ENCODE data around the gene SRP9.
A peak's percentile ranks its signal among the peaks of the same experiment; 100 is the strongest.

The SRP9 gene

GRCh38 chr1:225777583-225778336, at the start of gene SRP9:
TSS of gene SRP9 (plus strand) at chr1:225777826. CDS start at chr1:225777941, 115 bp downstream.
- DNase-seq, result peak; percentile 97

DNA sequence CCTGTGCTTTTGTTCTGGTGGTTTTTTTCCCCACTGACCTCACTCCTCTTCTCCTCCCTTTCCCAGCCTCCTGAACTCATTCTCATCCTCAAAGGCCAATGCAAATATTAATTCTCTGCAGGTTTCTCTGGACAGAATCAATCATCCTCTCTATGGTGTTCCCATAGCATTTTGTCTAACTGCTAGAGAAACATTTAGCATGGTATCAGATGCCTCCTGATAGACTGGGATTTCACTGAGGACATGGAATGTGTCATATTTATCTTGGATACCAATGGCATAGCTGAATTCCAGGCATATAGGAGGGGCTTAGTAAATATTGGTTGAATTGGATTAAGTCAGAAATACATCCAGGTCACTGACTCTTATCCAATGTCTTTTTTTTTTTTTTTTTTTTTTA, 46.1 kb upstream of the SRP9 start:
- DNase-seq, result no peak

DNA sequence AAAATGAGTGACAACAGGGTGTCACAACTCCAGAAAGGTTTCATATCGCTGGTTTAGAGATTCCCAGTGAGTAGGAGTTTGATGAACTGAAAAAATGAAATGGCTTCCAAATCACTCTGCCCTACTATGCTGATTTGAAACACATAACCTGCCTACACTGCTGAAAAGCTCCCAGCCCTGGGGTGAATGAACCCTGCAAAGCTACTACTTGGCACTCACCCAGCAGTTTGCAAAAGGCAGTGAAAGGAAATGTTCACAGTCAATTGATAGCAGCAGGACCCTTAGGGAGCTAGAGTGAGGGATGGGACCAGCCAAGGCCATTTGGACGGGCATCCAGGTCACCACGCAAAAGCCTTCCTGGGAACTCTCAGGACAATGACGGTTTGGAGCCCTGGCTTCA, 44.4 kb upstream of the SRP9 start:
- DNase-seq, result no peak

GRCh38 chr1:225735252-225736149, 42.1 kb upstream of the SRP9 start:
- no peak for DNase-seq

DNA sequence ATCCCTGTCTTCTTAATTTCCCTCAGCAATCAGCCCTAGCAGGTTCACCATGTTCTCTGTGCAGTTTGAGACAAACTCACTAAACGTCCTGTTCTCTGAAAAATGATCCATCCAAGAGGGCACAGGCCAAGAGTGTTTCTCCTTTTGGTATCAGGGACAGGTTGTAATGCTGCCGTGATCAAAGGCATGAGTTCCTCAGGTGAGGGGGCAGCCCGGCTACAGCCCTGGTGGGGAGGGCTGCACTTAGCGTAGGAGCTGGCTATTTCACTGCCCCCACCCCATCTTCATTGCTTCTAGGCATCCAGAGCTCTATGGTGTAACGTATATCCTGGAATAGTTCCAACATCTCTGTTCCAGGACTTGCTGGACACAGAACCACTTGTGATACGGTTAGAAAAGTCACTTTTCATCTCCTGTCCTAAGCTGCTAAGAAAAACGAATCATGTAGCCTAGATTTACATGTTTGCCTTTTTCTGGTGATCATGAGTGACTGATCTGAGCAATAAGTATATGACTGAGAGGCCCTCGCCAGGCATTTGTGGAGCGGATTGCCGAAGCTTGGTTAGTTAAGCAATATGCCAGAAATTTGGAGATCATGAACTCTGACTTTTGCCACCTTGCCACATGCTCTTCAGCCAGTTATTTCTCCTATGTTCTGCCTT, 41.1 kb upstream of the SRP9 start:
- no peak for DNase-seq

- DNase-seq, result no peak
Measured at GRCh38 chr1:225737161-225737560, 40.5 kb upstream of the SRP9 start.

DNA sequence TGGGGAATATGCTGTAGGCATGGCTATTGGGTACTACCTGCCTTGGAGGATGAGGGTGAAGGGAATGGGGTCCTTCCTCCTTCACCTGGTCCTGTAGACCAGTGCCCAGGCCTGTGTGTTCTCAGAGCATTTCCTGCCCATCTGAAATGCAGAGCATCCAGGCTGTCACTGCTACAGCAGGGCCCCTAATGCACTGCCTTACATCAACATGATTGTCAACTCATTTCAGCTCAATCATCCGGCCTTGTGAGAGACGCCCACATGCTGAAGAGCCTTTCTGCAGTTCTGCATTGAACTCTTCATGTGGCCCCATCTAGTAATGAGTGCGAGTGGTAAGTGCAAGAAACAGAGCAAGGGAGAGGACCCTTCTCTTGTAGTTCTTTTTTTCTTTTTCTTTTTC, 39.8 kb upstream of the SRP9 start:
- DNase-seq, result no peak

DNA sequence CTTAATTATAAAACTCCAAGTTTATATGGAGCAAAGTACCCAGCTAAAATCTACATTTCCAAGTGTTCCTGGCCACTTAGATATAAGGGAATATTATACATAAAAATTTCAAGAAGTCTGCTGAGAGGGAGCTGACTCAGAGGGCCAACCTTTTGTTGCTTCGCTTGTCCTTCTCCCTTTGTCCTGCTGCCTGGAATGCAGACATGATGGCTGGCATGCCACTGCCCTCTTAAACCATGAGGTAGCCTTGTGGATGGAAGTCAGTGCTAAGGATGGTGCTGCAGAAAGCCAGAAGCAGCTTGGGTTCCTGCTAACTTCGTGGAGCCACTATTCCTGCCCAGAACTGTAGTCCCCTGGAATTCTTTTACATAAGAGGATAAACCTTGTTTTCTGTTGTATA, 38.9 kb upstream of the SRP9 start:
- DNase-seq, result no peak

DNA sequence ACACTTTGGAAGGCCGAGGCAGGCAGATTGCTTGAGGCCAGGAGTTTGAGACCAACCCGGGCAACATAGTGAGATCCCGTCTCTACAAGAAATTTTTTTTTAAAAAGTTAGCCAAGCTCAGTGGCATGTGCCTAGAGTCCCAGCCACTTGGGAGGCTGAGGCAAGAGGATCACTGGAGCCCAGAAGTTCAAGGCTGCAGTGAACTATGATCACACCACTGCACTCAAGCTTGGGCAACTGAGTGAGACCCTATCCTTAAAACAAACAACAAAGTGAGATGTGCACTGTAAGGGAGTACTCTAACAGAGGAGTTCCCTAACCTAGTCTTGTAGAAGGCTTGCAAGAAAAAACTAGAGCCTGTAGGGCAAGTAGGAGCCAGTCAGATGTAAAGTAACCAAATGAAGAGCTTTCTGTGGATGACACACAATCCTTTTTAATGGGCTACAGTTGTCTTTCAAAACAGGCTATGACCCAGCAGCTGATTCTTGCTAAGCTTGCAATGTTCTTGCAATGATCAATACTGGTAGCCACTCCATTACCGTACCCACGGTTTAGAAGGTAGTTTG, 38.0 kb upstream of the SRP9 start:
- DNase-seq, result no peak

DNA sequence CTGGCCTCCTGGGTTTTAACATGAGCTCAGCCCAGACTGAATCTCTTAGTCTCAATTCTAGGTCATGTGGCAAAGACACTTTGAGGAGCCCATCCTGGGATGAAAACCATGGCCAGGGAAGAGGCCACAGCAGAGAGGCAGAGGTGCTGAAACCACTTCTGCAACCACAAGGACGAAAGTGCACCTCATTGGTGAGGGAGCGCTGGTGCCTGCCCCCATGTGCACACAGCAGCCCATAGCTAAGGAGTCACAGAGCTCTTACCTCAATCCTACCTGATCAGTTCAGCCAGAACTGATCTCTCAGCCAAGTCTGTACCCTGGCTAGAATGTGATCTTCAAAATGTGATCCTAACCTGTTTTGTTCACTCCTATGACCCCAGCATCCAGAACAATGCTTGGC, 32.9 kb upstream of the SRP9 start:
- no peak for DNase-seq

DNA sequence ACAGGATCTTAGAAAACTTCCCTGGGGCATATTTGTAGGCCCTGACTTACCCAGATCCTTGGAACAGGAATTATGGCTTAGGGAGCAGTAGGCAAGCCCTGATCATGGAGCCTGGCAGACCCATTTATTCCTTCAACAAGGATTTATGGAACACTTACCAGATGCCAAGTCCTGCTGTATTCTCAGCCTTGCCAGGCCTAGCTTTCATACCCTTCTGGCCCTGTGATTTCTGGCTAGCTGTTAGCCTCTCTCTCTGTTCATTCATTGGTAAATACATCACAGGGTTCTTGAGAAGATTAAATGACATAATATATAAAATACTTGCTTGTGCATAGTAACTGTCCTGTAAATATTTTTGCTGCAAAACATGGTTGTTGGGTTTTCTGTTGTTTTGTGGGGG, 32.4 kb upstream of the SRP9 start:
- DNase-seq, result no peak

- no peak for DNase-seq
Measured at GRCh38 chr1:225746361-225747179, 31.1 kb upstream of the SRP9 start.

DNA sequence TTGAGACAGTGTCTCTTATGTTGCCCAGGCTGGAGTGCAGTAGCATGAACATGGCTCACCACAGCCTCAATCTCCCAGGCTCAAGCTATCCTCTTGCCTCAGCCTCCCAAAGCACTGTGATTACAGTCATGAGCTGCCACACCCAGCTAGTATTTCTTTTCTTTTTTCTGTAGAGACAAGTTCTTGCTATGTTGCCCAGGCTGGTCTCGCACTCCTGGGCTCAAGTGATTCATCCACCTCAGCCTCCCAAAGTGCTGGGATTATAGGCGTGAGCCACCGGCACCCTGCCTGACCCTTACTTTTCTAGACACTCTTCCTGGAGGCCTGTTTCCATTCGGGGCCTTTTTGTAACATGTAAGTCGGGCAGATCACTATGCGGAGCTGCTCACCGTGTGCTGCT, 30.1 kb upstream of the SRP9 start:
- DNase-seq, result no peak

GRCh38 chr1:225748529-225748928, 29.1 kb upstream of the SRP9 start:
- no peak for DNase-seq

DNA sequence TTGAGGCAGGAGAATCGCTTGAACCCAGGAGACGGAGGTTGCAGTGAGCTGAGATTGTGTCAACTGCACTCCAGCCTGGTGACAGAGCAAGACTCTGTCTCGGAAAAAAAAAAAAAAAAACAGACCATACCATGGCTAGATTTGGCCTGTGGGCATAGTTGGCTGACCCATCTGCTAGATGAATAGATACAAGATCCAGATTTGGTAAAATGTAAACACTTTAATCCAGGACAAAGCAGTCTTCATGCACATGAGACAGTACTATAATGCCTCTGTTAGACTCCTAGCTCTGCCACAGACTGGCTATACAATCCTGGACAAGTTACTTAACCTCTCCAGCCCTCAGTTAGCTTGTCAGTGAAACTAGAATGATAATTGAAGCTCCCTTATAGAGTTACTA, 27.9 kb upstream of the SRP9 start:
- no peak for DNase-seq

DNA sequence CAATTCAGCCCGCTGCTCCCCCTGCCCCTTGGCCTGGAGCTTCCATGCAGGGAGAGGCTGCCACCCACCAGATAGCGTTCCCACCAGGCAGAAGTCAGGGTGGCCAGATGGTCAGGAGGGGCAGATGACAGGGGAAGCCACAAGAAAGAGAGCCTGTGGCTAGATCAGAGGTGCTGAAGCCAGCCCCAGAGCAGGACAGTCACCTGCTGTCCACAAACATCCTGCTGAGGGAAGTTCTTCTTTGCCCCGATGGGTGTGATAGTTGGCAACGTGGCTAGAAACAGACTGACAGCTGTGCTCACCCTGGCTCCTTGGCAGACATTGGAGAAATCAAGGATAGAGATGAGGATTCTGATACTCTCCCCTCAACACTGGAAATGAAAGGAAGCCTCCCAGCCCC, 27.2 kb upstream of the SRP9 start:
- DNase-seq, result no peak

- no peak for DNase-seq
Measured at GRCh38 chr1:225750875-225751824, 26.5 kb upstream of the SRP9 start.

GRCh38 chr1:225752245-225752644, 25.4 kb upstream of the SRP9 start:
- no peak for DNase-seq

DNA sequence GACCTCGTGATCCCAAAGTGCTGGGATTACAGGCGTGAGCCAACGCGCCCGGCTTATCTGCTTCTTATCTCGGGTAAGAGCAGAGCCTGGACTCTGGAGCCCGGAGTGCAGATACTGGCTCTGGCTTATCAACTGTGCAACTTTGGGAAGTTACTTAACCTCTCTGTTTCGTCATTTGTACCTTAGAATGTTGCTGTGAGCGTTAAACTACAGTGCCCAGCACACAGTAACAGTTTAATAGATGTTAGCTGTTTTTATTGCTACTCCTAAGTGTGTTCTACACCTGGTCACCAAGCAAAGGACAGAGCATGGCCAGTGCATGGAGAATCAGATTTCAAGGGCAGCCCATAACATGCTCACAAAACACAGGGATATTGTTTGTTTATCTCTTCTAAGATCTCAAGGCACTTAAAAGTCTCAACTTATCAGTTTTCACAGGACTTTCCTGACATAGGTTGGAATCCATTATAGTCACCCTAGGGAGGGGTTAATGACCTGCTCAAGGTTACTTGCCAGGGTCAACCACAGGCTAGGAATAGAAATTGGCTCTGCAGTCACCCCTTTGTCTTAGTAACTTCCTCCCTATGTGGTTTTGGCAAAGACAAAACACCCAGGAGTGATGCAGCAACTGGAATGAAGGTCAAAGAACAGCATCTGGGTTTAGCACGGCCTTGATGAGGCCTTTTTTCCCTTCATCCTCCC, 22.5 kb upstream of the SRP9 start:
- DNase-seq, result no peak

GRCh38 chr1:225755671-225756319, 21.8 kb upstream of the SRP9 start:
- no peak for DNase-seq

Data from activated CD4-positive, CD25-positive, alpha-beta regulatory T cell treated with anti-CD3 and anti-CD28 coated beads, Interleukin-2, amount 50 U/mL, for 72 hours (primary cell).